ENCODE data around the gene SLC6A13.
"Not testable (repeated sequence)": the region's sequence is repeated elsewhere in the genome, so short reads cannot be mapped to it uniquely, and the experiment has no call there.

SLC6A13 gene

GRCh38 chr12:263574-263973 lies 938 bp upstream of the SLC6A13 start:
- DNase-seq = no peak

GRCh38 chr12:262113-262512 lies 523 bp downstream of the SLC6A13 start:
- DNase-seq = no peak

DNA sequence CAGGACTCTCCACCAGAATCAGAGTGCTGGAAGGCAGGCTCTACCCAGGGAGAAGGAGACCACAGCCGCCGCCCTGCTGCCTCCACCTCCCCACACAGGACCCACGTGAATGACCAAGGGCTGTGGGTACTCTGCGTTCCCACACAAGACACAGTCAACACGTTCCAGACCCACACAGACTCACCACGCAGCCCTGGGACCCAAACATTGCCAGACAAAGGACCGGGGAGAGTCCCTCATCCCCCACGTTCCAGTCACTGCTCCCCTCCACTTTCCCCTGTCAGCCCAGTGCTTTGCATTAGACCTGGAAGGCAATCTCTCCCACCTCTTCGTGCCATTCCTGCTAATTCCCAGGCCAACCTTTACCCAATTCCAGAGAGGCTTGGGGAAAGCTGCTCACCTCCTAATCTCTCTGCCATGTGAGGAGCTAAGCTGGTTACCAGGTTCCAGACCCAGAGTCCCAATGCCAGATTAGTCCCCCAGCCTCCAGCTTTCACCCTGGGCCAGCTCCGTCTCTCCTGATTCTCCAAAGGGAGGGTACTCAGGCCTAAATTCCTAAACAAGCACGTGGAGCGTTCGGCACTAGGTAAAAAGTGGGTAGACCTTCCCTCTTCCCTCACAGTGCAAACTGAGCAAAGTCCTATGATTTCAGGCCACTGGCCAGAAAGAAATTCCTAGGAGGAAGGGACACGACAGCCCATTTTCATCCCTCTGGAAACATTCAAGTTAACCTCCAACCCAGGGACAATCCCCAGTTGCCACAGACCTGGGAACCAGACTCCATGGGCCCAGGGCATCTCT lies 4.9 kb downstream of the SLC6A13 start:
- no peak for DNase-seq

- DNase-seq = no peak
Measured at GRCh38 chr12:256958-257357, 5.7 kb downstream of the SLC6A13 start.

DNA sequence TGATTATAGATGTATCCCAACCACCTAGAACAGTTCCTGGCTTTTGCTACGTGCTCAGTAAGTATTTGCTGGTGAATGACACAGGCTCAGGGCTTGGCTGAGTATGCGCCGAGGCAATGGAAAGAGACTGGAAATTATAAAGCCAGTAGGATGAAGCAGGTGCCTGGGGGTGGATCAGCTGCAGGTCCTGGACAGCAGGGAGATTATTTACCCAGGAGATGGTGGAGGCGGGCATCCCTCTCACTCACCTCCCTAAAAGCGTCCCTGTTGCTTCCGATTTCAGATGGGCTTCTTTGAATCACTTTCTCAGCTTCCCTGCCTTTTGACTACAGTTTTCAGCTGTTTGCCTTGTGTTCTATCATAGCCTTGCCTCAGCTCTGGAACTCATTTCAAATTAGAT lies 6.4 kb downstream of the SLC6A13 start:
- DNase-seq = no peak

DNA sequence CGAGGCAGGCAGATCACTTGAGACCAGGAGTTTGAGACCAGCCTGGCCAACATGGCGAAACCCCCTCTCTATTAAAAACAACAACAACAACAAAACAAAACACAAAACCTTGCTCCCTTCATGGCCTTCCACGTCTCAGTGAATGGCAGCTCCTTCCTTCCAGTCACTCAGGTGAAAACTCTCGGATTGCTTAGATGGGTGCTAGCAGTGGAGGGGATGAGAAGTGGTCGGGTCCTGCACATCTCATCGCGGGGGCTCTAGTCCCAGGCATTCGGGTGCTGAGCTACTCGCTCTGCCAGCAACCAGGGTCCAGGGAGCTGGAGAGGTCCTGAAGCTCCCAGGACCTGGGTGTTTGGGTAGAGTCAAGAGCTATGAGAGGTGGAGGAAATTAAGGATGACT lies 7.7 kb downstream of the SLC6A13 start:
- no peak for DNase-seq

DNA sequence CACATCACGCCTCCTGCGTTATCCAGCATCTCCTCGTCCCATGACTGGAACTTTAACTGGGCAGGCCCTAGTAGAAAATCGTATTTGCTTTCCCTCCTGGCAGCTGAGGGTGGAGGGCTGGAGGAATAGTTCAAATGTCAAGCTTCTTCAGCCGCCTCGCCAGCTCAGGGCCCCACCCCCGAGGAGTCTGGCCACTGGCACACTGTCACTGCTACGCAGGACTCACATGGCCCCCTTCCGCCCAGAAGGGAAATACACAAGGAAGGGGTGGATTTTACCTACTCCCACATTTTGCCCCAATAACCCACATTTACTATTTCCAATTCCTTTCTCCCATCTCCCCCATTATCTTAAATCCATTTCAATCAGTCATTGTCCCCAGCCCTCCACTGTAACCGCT lies 8.6 kb downstream of the SLC6A13 start:
- no peak for DNase-seq

DNA sequence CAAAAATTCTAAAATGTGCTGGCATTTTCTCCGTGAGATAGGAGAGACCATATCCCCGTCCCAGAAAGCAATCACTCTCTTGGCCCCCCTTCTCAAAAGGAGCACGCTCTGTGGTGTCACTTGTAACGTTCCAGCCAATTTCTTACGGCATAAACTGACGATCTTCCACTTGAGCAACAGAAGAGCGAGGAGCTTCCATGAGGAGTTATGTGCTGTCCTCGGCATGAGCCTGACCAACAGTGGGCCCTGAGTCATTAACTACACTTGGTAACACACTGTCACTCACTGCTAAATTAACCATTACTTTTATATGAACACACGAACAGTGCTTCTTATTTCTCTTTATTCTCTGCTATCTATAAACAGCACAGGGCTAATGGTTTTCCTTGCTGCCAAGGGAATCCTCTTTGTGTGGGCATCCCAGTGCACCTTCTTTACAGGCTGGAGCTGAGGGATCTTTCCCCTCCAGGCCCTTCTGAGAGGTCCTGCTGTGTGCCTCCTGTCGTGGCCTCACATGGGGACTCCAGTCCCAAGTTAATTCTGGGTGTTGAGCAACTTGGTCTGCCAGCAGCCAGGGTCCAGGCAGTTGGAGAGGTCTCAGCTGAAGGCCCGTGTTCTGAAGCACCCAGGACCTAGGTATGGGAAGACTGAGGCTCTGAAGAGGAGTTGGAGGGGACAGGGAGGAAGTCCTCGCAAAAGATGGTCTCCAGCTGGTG lies 9.4 kb downstream of the SLC6A13 start:
- DNase-seq = no peak

DNA sequence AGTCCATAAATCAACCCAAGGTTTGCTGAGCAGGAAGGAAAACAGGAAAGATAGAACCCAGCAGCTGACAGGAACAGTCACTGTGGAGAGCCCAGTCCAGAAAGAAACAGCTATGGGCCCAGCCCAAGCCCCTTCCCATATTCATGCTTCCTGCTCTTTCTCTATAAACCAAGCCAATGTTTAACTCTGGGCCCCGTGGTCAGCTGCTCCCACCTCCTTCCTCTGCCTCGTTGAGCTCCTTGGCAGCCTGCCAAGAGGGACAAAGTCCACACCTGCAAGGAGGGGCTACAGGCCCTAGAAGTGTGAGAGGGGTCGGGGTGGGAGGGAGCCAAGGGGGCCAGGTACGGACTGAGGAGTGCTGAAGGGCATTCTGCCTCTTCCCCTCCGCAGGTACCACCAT lies 10.0 kb downstream of the SLC6A13 start:
- DNase-seq = no peak

DNA sequence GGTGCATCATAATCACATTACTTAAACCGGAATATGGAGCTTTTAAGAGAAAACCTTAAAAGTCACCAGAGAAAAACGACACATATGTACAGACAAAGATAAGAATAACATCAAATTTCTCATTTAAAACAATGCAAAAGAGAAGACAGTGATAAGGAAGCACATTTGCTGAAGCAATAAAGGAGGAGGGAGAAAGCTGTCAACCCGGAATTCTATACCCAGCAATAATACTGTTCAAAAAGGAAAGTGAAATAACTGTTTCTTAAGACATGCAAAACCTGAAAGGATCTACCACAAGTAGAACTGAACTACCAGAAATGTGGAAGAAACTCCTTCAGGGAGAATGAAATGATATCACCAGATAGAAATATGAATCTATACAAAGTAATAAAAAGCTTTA lies 15.4 kb downstream of the SLC6A13 start:
- no peak for DNase-seq

DNA sequence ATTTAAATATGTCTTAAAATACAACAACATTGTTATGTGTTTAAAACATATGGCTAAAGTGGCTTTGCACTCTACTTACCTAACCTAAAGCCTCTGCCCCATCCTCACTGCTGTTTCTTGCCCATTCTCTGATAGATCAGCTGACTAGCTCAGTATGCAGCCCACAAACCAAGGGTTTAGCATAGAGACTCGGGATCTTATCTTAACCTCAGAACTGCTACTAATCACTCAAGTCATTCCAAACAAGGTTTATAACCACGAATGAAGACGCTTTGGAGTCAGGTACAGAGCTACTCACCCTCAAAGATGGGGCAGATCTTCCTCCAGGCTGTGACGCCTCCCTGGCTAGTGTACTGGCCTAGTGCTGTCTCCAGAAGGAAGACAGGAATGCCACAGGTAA lies 19.3 kb downstream of the SLC6A13 start:
- no peak for DNase-seq

GRCh38 chr12:242496-242895 lies 20.1 kb downstream of the SLC6A13 start:
- DNase-seq = no peak

- no peak for DNase-seq
Measured at GRCh38 chr12:241266-241665, 21.4 kb downstream of the SLC6A13 start.

DNA sequence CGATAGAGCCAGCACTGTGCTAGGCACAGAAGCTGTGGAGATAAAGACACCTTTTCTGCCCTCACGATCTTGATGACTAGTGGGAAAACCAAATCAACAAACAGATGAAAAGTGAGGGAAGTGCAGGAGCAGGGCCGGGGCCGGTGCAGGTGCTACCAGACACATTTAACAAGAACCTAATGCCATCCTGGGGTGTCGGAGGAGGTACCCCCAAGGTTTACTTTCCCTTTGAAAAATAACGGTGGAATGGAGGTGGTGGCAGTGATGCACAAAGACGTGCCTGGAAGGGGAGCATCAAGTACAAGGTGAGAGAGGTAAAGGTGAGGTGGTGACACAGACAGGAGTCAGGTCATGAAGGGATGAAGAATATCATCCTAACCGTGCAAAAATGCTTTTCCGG lies 22.1 kb downstream of the SLC6A13 start:
- DNase-seq = no peak

GRCh38 chr12:238736-239398 lies 23.8 kb downstream of the SLC6A13 start:
- DNase-seq = no peak

- DNase-seq = no peak
Measured at GRCh38 chr12:238116-238515, 24.5 kb downstream of the SLC6A13 start.

- DNase-seq = no peak
Measured at GRCh38 chr12:237026-237815, 25.4 kb downstream of the SLC6A13 start.

DNA sequence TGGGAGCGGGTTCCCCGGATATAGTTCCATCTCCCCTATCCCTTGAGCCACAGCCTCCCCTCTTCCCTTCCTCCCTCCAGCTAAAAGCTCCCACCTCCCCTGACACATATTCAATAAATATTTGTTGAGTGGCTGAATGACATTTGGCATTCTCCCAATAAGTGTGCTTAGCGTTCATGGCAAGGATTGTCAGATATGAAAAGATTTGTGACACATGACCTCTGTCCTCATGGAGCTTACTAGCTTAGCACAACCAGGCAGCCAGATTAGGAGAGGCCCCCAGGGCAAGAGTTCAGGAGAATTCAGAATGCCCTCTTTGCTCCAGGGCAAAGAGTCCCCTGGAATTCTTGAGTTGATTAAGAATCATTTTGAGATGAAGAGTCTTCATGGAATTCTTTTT lies 26.2 kb downstream of the SLC6A13 start:
- DNase-seq = no peak

DNA sequence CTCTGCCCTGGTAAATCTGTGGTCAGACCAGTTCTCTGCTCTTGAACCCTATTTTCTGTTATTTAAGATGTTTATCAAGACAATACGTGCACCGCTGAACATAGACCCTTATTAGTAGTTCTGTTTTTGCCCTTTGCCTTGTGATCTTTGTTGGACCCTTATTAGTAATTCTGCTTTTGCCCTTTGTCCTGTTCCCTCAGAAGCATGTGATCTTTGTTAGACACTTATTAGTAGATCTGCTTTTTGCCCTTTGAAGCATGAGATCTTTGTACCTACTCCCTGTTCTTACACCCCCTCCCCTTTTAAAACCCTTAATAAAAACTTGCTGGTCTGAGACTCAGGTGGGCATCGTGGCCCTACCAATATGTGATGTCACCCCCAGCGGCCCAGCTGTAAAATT lies 26.7 kb downstream of the SLC6A13 start:
- DNase-seq = not testable (repeated sequence)

DNA sequence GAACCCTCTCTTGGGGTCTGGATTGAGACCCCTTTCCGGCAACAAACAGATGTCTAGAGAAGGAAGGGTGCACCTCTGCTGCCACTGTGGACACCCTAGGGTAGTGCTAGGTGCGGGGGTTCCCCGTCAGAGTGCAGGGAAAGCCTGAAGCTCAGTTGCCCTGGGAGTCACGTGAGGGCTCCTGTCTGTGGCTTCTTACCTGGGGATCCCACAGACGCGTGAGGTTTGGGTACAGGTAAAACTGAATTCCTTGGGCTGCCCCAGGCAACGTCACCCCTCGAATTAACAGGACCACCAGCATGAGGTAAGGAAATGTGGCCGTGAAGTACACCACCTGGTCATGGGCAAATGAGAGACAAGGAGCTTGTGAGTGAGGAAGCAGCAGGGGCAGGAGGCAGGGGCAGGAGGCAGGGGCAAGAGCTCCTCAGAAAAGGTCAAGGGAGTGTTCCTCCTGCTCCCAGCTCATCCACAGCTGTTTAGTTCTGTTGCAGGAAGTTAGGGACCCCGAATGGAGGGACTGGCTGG lies 27.7 kb downstream of the SLC6A13 start:
- DNase-seq = no peak

DNA sequence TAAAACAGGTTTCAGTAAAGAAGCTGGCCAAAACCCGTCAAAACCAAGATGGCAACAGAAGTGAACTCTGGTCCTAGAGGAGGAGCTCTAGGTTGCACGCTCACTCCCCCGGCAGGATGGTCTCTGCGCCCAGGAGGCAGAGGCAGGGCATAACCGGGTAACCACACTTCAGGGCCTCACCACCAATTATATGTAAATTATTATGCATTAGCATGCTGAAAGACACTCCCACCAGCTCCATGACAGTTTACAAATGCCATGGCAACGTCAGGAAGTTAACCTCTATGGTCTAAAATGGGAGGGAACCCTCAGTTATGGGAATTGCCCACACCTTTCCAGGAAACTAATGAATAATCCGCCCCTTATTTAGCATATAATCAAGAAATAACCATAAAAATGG lies 28.6 kb downstream of the SLC6A13 start:
- DNase-seq = no peak

DNA sequence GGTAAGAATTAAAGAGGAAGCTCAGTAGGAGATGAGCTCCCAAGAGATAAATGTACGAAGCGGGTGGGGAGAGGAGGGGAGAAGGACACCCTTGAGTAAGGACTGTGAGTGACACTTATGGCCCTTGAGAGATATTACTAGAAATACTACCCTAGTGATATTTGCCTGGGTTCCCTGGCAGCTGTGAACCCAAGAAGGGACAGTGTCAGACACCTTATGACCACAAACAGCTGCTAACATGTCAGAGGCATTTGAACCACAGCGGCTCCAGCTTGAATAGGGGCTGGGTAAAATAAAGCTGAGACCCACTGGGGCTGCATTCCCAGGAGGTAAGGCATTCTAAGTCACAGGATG lies 29.0 kb downstream of the SLC6A13 start:
- no peak for DNase-seq

All from hippocampal formation (tissue), 2 donors.